DND-41 (cell line): ENCODE results near the gene INPP5J.

ENCODE experiments used
- ATAC-seq: fragments of 200-7000 bp; cut with Tn5 transposase; 3 replicates; pipeline ENCODE4 v1.9.1; 2021; ENCODE audit warnings: low read depth; ENCODE audit not compliant: insufficient read depth
- DNase-seq: peaks from one replicate; pipeline ENCODE4 v3.0.0-alpha.2; 2020
- H2AFZ ChIP-seq: 2 replicates; pipeline ENCODE4 v1.6.0; 2012; ENCODE audit warnings: low read depth, low read length
- H3K27ac ChIP-seq: 2 replicates; pipeline ENCODE4 v1.5.1; 2012; ENCODE audit warnings: low read length, inconsistent platforms
- H3K27me3 ChIP-seq: fragments of 200-600 bp; sonication (generic); 2 replicates; pipeline ENCODE4 v1.6.0; 2012; ENCODE audit warnings: low read length, mild to moderate bottlenecking, inconsistent platforms; ENCODE audit not compliant: insufficient read depth, poor library complexity
- H3K36me3 ChIP-seq: 2 replicates; pipeline ENCODE4 v1.5.1; 2012; ENCODE audit warnings: low read length, inconsistent platforms; ENCODE audit not compliant: insufficient read depth
- H3K4me1 ChIP-seq: 2 replicates; pipeline ENCODE4 v1.5.1; 2012; ENCODE audit warnings: mild to moderate bottlenecking, low read length; ENCODE audit not compliant: insufficient read depth
- H3K4me2 ChIP-seq: 2 replicates; pipeline ENCODE4 v1.6.0; 2012; ENCODE audit warnings: mild to moderate bottlenecking, moderate library complexity, low read length, inconsistent platforms; ENCODE audit not compliant: insufficient read depth
- H3K4me3 ChIP-seq, 2 experiments: fragments of 200-600 bp in 1 of 2; shearing (Covaris generic) in 1 of 2; 2 replicates each; pipeline ENCODE4 v1.5.1; 2012 to 2016; ENCODE audit warnings: inconsistent platforms in 2 of 2, low read length in 2 of 2, mild to moderate bottlenecking in 2 of 2, low read depth in 1 of 2, moderate library complexity in 1 of 2
- H3K79me2 ChIP-seq: 2 replicates; pipeline ENCODE4 v1.6.0; 2012; ENCODE audit warnings: low read length, inconsistent platforms; ENCODE audit not compliant: insufficient read depth
- H3K9ac ChIP-seq: 2 replicates; pipeline ENCODE4 v1.6.0; 2012; ENCODE audit warnings: low read depth, mild to moderate bottlenecking, inconsistent platforms, low read length, moderate library complexity
- H3K9me3 ChIP-seq: 2 replicates; pipeline ENCODE4 v1.5.1; 2012; ENCODE audit warnings: low read length, moderate library complexity, mild to moderate bottlenecking, inconsistent platforms; ENCODE audit not compliant: insufficient read depth, severe bottlenecking
- H4K20me1 ChIP-seq: 2 replicates; pipeline ENCODE4 v1.6.0; 2012; ENCODE audit warnings: low read length; ENCODE audit not compliant: insufficient read depth
- EZH2 ChIP-seq: IDR thresholded peaks from 3 replicates; pipeline ENCODE4 v1.6.1; 2012; ENCODE audit warnings: borderline replicate concordance, low read depth, mild to moderate bottlenecking, moderate library complexity, low read length, inconsistent platforms; ENCODE audit not compliant: severe bottlenecking
- TF ChIP-seq, protein P1 (sequence below): IDR thresholded peaks from 2 replicates; pipeline ENCODE4 v1.5.1; 2012; ENCODE audit warnings: borderline replicate concordance, low read length, moderate library complexity, mild to moderate bottlenecking; ENCODE audit not compliant: poor library complexity, severe bottlenecking; ENCODE audit errors: extremely low read depth

The INPP5J gene

DNA sequence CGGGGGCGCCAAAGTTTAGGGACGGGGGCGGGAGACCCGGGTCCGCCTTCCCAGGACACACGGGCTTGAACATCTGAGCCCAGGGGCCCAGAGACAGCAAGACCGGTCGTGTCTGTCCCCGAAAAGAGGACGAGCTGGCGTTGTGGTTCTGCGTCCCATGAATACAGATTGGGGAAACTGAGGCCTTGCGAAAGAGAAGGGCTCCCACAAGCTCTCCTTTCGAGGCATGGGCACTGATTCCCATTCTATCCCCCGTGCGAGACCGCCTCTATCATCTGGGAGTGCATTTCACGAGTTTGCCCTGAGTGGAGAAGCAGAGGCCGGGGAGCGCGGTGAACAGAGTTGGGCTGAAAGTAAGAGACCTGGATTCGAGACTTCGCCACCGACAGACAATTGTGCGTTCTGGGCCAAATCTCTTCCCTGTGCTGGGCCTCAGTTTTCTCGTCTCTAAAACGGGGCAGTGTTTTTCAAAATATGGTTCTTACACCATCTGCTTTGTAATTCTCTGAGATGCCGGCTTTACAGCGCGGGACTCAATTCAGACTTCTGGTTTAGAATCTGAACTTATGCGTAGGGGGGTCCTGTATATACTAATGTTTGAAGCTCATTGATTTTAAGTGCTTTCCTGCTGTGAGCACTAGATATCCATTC lies 37.7 kb downstream of the INPP5J start:
- TF ChIP-seq, protein P1, sequence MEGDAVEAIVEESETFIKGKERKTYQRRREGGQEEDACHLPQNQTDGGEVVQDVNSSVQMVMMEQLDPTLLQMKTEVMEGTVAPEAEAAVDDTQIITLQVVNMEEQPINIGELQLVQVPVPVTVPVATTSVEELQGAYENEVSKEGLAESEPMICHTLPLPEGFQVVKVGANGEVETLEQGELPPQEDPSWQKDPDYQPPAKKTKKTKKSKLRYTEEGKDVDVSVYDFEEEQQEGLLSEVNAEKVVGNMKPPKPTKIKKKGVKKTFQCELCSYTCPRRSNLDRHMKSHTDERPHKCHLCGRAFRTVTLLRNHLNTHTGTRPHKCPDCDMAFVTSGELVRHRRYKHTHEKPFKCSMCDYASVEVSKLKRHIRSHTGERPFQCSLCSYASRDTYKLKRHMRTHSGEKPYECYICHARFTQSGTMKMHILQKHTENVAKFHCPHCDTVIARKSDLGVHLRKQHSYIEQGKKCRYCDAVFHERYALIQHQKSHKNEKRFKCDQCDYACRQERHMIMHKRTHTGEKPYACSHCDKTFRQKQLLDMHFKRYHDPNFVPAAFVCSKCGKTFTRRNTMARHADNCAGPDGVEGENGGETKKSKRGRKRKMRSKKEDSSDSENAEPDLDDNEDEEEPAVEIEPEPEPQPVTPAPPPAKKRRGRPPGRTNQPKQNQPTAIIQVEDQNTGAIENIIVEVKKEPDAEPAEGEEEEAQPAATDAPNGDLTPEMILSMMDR = no peak
- TF ChIP-seq EZH2 = no peak
- Histone ChIP-seq H3K27ac (peak overlapping the region; percentile 57), H2AFZ (peak overlapping the region; percentile 94), H4K20me1 (peaks cover 4% of the 10 kb centered on the region; the same call in 1 of the 2 replicates), H3K4me1 (peaks cover 29% of the 10 kb centered on the region), H3K9me3 (no peaks in the 10 kb centered on the region), H3K36me3 (peaks cover 12% of the 10 kb centered on the region), H3K4me3 (peak overlapping the region; percentile 37 to 71), H3K27me3 (no peaks in the 10 kb centered on the region), H3K79me2 (peaks cover 44% of the 10 kb centered on the region), H3K4me2 (peak overlapping the region; percentile 87), H3K9ac (peak overlapping the region; percentile 61)
- no peak for DNase-seq
- ATAC-seq = peak; percentile 35

GRCh38 chr22:31161386-31161785 lies 38.6 kb downstream of the INPP5J start:
- Histone ChIP-seq H3K4me2 (peak overlapping the region; percentile 87), H3K4me1 (peaks cover 29% of the 10 kb centered on the region), H3K9ac (peak overlapping the region; percentile 61; the same call in 1 of the 2 replicates), H4K20me1 (peaks cover 6% of the 10 kb centered on the region), H3K9me3 (no peaks in the 10 kb centered on the region), H3K36me3 (peaks cover 15% of the 10 kb centered on the region), H3K27me3 (no peaks in the 10 kb centered on the region), H3K4me3 (peak overlapping the region in 1 of 2 experiments; percentile 71; a peak in 2 of 4 replicates), H3K27ac (no peak overlapping the region), H2AFZ (no peak overlapping the region), H3K79me2 (peaks cover 50% of the 10 kb centered on the region)
- DNase-seq (no peak), ATAC-seq (no peak)
- TF ChIP-seq, protein P1 = no peak
- no peak for TF ChIP-seq EZH2

GRCh38 chr22:31162015-31162765 lies 39.4 kb downstream of the INPP5J start:
- Histone ChIP-seq H3K4me3 (0 out of 4 replicates have a peak overlapping the region, but pooled peaks of 1 of the 2 experiments have one; percentile 13), H3K4me2 (peak overlapping the region; percentile 87; the same call in 1 of the 2 replicates)

More at GRCh38 chr22:31162015-31162765, 39.4 kb downstream of the INPP5J start:
- H3K79me2 ChIP-seq = peaks cover 52% of the 10 kb centered on the region
- H3K4me1 ChIP-seq = peaks cover 29% of the 10 kb centered on the region
- no peak for TF ChIP-seq EZH2
- TF ChIP-seq, protein P1 = no peak
- ATAC-seq (no peak), DNase-seq (no peak)
- peaks cover 6% of the 10 kb centered on the region for H4K20me1 ChIP-seq
- H3K9ac ChIP-seq = no peak overlapping the region
- no peaks in the 10 kb centered on the region for H3K9me3 ChIP-seq
- no peak overlapping the region for H3K27ac ChIP-seq
- peaks cover 20% of the 10 kb centered on the region for H3K36me3 ChIP-seq
- no peak overlapping the region for H2AFZ ChIP-seq
- H3K27me3 ChIP-seq = no peaks in the 10 kb centered on the region
